GM12878 (cell line): ENCODE data around the gene USP5. TPM values are rescaled to one million over a fixed set of nuclear protein-coding genes. Genes with fewer than 3 reads are reported as not detected.

Source experiments
- ATAC-seq: fragments of 200-7000 bp; cut with Tn5 transposase; 3 replicates; pipeline ENCODE4 v1.9.1; 2020; ENCODE audit warnings: mild to moderate bottlenecking, moderate library complexity
- BruUV-seq: library from RNA; stranded (reverse); fragments of 400-500 nt; replicated peaks from 2 replicates; lab custom pipeline; 2021; lab: Mats Ljungman, UMichigan
- CTCF ChIA-PET: fragments of 300-600 bp; sonication (Branson Sonifier 250); formaldehyde crosslinking; extraction: SDS; loops from one replicate; lab custom pipeline; 2021; ENCODE audit warnings: inconsistent platforms; lab: Yijun Ruan, JAX
- POLR2A ChIA-PET: fragments of 350-600 bp; formaldehyde crosslinking; extraction: SDS; loops from one replicate; lab custom pipeline; 2021; ENCODE audit warnings: inconsistent platforms; lab: Charles Lee
- RAD21 ChIA-PET: fragments of 300-600 bp; sonication (Branson Sonifier 250); formaldehyde crosslinking; loops from one replicate; lab custom pipeline; 2023; ENCODE audit warnings: antibody characterized with exemption; ENCODE audit not compliant: unreplicated experiment; lab: Charles Lee
- SMC1A ChIA-PET: fragments of 300-600 bp; sonication (Branson Sonifier 250); formaldehyde crosslinking; loops from one replicate; lab custom pipeline; 2023; ENCODE audit not compliant: unreplicated experiment, uncharacterized antibody; lab: Charles Lee
- DNase-seq: peaks from one replicate; pipeline ENCODE4 v3.0.0-alpha.2; 2011; ENCODE audit warnings: low read depth, low spot score
- FAIRE-seq: peaks from 3 replicates; lab custom pipeline; 2011; peaks lifted over from hg19 to GRCh38; lab: Jason Lieb, UNC
- H2AFZ ChIP-seq: 2 replicates; pipeline ENCODE4 v1.6.0; 2011; ENCODE audit warnings: low read depth, low read length, control low read depth; ENCODE audit not compliant: control insufficient read depth
- H3K27ac ChIP-seq: 2 replicates; pipeline ENCODE4 v1.5.1; 2011; ENCODE audit warnings: control low read depth; ENCODE audit not compliant: control insufficient read depth, insufficient read depth
- H3K27me3 ChIP-seq, 2 experiments: replicated peaks in 1 of 2; 2 replicates each; pipeline versions ENCODE4 v1.6.0 to v1.6.1; 2011; ENCODE audit warnings: low read length in 1 of 2; ENCODE audit not compliant: control insufficient read depth in 2 of 2, insufficient read depth in 2 of 2
- H3K36me3 ChIP-seq, 2 experiments: 2 replicates each; pipeline ENCODE4 v1.5.1; 2011; ENCODE audit warnings: low read length in 1 of 2; ENCODE audit not compliant: control insufficient read depth in 2 of 2, insufficient read depth in 2 of 2
- H3K4me1 ChIP-seq: 2 replicates; pipeline ENCODE4 v1.6.1; 2011; ENCODE audit warnings: mild to moderate bottlenecking, low read length, moderate library complexity, mixed read lengths; ENCODE audit not compliant: control insufficient read depth, insufficient read depth
- H3K4me2 ChIP-seq: 2 replicates; pipeline ENCODE4 v1.6.0; 2011; ENCODE audit warnings: control low read depth; ENCODE audit not compliant: control insufficient read depth, insufficient read depth
- H3K4me3 ChIP-seq: fragments of 200-600 bp; sonication (generic); 2 replicates; pipeline ENCODE4 v1.5.1; 2016
- H3K79me2 ChIP-seq: 2 replicates; pipeline ENCODE4 v1.6.0; 2011; ENCODE audit warnings: low read length; ENCODE audit not compliant: control insufficient read depth, insufficient read depth
- H3K9ac ChIP-seq: 2 replicates; pipeline ENCODE4 v1.8.0; 2011; ENCODE audit warnings: low read length, control low read depth, mixed read lengths; ENCODE audit not compliant: control insufficient read depth, insufficient read depth
- H3K9me3 ChIP-seq: replicated peaks from 3 replicates; pipeline ENCODE4 v1.5.1; 2011; ENCODE audit warnings: mild to moderate bottlenecking, low read length; ENCODE audit not compliant: control insufficient read depth, insufficient read depth
- H4K20me1 ChIP-seq: 2 replicates; pipeline ENCODE4 v1.6.0; 2011; ENCODE audit not compliant: control insufficient read depth, insufficient read depth
- CEBPB ChIP-seq, 2 experiments: fragments of 150-350 bp in 1 of 2; IDR thresholded peaks; 2 replicates each; pipeline ENCODE4 v1.6.1; 2012 to 2014; ENCODE audit warnings: low read depth in 2 of 2, low read length in 2 of 2, borderline replicate concordance in 1 of 2, inconsistent platforms in 1 of 2
- EP300 ChIP-seq, 2 experiments: fragments of 150-350 bp in 1 of 2; IDR thresholded peaks; 2 replicates each; pipeline ENCODE4 v1.6.1; 2011 to 2012; ENCODE audit warnings: low read depth in 2 of 2, low read length in 2 of 2, borderline replicate concordance in 1 of 2, improper control_type of control experiment in 1 of 2, inconsistent platforms in 1 of 2; ENCODE audit not compliant: control insufficient read depth in 1 of 2
- LARP7 ChIP-seq: fragments of 450-650 bp; IDR thresholded peaks from 2 replicates; pipeline ENCODE4 v1.6.1; 2017; ENCODE audit warnings: mild to moderate bottlenecking
- NFYB ChIP-seq: IDR thresholded peaks from 2 replicates; pipeline ENCODE4 v1.6.1; 2011; ENCODE audit warnings: low read depth, mild to moderate bottlenecking, low read length, improper control_type of control experiment, moderate library complexity; ENCODE audit not compliant: insufficient read depth
- POLR2A ChIP-seq: IDR thresholded peaks from 2 replicates; pipeline ENCODE4 v1.6.1; 2011; ENCODE audit warnings: low read depth, mild to moderate bottlenecking, low read length
- POLR2AphosphoS2 ChIP-seq: IDR thresholded peaks from 2 replicates; pipeline ENCODE4 v1.6.1; 2011; ENCODE audit warnings: low read depth, mild to moderate bottlenecking, low read length, improper control_type of control experiment, moderate library complexity
- RELA ChIP-seq: fragments of 450-650 bp; IDR thresholded peaks from 2 replicates; pipeline ENCODE4 v1.8.0; 2014; ENCODE audit warnings: borderline replicate concordance; ENCODE audit not compliant: partially characterized antibody
- RUNX3 ChIP-seq: IDR thresholded peaks from 2 replicates; pipeline ENCODE4 v1.6.1; 2012; ENCODE audit warnings: low read length, inconsistent platforms
- WGBS: methylation state at CpG from one replicate; pipeline ENCODE4 v1.1.6; 2016; ENCODE audit warnings: low lambda C conversion rate; ENCODE audit not compliant: insufficient replicate concordance, insufficient coverage; ENCODE audit errors: missing lambda C conversion rate; 5-methylcytosine and 5-hydroxymethylcytosine counted together
- in situ Hi-C: fragments of 300-500 bp; cut with MboI; formaldehyde crosslinking; loops from 9 replicates; pipeline ENCODE4 v1.14.3; 2018; ENCODE audit warnings: mixed read lengths
- intact Hi-C: fragments of 100-400 bp; cut with micrococcal nuclease; formaldehyde crosslinking; loops from one replicate; pipeline ENCODE4 v1.14.2; 2022; ENCODE audit not compliant: unreplicated experiment
- polyA plus RNA-seq, 11 experiments: library from polyadenylated mRNA; depleted of rRNA in 4 of 11; unstranded in 6 of 11; stranded (reverse) in 5 of 11; fragments of >200 nt; fragmentation: Nextera tagmentation in 4 of 11; fragmentation: Illumina TruSeq in 1 of 11; extraction: Ambion mirVana in 4 of 11; extraction: Trizol in 1 of 11; gene quantifications; 1 replicate in 1 of 11; 2 replicates in 10 of 11; pipeline versions ENCODE4 v1.2.1 to v1.2.3, GENCODE V29; 2011 to 2016; ENCODE audit warnings: inconsistent platforms in 2 of 11, missing spikeins in 2 of 11, low read depth in 1 of 11
- total RNA-seq, 4 experiments: library from RNA; depleted of rRNA in 3 of 4; stranded (reverse); fragments of >200 nt in 3 of 4; fragmentation: Illumina TruSeq in 1 of 4; extraction: Trizol in 1 of 4; gene quantifications; 2 replicates each; pipeline versions ENCODE4 v1.2.1 to v1.2.3, GENCODE V29; 2013 to 2021
- TF ChIP-seq, protein P1 (sequence below): fragments of 450-650 bp; IDR thresholded peaks from 2 replicates; pipeline ENCODE4 v1.6.1; 2018; ENCODE audit warnings: borderline replicate concordance, mild to moderate bottlenecking; ENCODE audit not compliant: partially characterized antibody

The USP5 gene
- total and polyA plus RNA-seq, 10 of the 15 experiments (the other 5 are each of a cell fraction or from before 2014, with no cell fraction given): 2.5 to 124 (median 74.6) TPM

DNA sequence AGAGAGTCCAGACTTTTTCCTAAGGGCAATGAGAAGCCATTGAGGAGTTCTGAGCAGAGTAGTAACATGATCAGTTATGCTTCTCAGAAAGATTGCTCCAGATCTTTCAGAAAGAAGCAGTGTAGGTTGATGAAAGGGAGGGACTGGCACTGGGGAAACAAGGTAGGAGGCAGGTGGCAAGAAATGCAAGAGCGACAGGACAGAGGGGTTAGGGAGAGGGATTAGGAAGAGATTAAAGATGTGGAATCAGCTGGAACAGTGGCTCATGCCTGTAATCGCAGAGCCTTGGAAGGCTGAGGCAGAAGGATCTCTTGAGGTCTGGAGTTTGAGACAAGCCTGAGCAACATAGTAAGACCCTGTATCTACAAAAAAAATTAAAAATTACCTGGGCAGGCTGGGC, 4.3 kb upstream of the USP5 start:
- H4K20me1 ChIP-seq: no peaks in the 10 kb centered on the region
- H3K27ac ChIP-seq: no peak overlapping the region
- no TSS peak for BruUV-seq
- WGBS: 89% methylated on average over 2 of the region's 2 CpGs
- in situ Hi-C loops: no loop called here
- ChIA-PET POLR2A (interaction anchor here (1.8 kb wide), 1 partner anchor 11 kb away, joined by 4 read pairs; no protein-coding TSS in a partner anchor), CTCF (interaction anchor here (2.1 to 9.9 kb wide), 3 partner anchors 14 to 21 kb away, joined by 5 to 173 read pairs (median 72); partner anchors contain the start of genes SPSB2 and TPI1)
- H3K4me1 ChIP-seq: peaks cover 19% of the 10 kb centered on the region
- no peaks in the 10 kb centered on the region for H3K27me3 ChIP-seq
- peaks cover 23% of the 10 kb centered on the region for H3K79me2 ChIP-seq
- H3K9me3 ChIP-seq: no peaks in the 10 kb centered on the region
- H2AFZ ChIP-seq: no peak overlapping the region
- FAIRE-seq: no peak
- peaks cover 0 to 11% of the 10 kb centered on the region in 2 experiments; a peak in 3 of 4 replicates for H3K36me3 ChIP-seq
- TF ChIP-seq POLR2A (no peak), POLR2AphosphoS2 (no peak), NFYB (no peak), EP300 (IDR thresholded peaks at IDR 0.05; ENCODE audit: borderline replicate concordance in 1 of 2, control insufficient read depth in 1 of 2, low read depth in 2 of 2, low read length in 2 of 2) (no peak)
- TF ChIP-seq, all 136 proteins: peak for 0
- SMC1A ChIA-PET: interaction anchor here (1.3 kb wide), 1 partner anchor 94 kb away, joined by 3 read pairs; no protein-coding TSS in a partner anchor
- RAD21 ChIA-PET: interaction anchor here (1.2 kb wide), 1 partner anchor 22 kb away, joined by 3 read pairs; no protein-coding TSS in a partner anchor
- intact Hi-C loops: no loop called here
- H3K9ac ChIP-seq: no peak overlapping the region
- no peak overlapping the region for H3K4me3 ChIP-seq
- no peak overlapping the region for H3K4me2 ChIP-seq
- ATAC-seq (no peak), DNase-seq (no peak)

DNA sequence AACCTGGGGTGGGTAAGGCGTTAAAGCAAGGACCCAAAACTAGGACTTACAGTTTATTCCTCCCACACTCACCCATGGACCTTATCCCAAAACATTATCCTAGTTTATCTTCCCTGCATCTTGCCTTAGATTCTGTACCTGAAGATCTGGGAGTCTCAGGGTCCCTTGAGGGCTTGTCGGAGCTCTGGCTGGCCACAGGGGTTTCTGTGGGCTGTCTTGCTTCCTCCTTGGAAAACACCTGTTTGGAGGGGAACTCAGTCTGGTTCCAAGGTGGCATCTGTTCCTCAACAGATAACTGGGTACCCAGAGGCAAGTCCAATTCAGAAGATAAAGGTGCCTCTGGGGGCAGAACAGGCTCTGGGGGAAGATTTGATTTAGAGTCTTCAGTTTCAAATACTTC, 2.5 kb upstream of the USP5 start:
- H3K9ac ChIP-seq: peak overlapping the region; percentile 71; the same call in 1 of the 2 replicates
- ChIA-PET RAD21 (interaction anchor here (1.0 to 1.6 kb wide), 2 partner anchors 9 to 97 kb away, joined by 3 to 6 read pairs; partner anchors contain the start of gene GNB3), POLR2A (interaction anchor here (0.6 to 8.9 kb wide), 8 partner anchors 13 to 181 kb away, joined by 3 to 84 read pairs (median 4); partner anchors contain the start of genes SPSB2 and TPI1), SMC1A (interaction anchor here (1.4 to 5.0 kb wide), 5 partner anchors 9 to 83 kb away, joined by 3 to 22 read pairs (median 3); partner anchors contain the start of genes GNB3 and SPSB2), CTCF (interaction anchor here (0.6 to 9.9 kb wide), 7 partner anchors 10 to 469 kb away, joined by 3 to 173 read pairs (median 5); partner anchors contain the start of genes SPSB2 and TPI1)
- in situ Hi-C loops: no loop called here
- peak overlapping the region; percentile 60 for H3K4me3 ChIP-seq
- H3K79me2 ChIP-seq: peaks cover 38% of the 10 kb centered on the region
- H3K36me3 ChIP-seq: peaks cover 0 to 15% of the 10 kb centered on the region in 2 experiments; a peak in 3 of 4 replicates
- no TSS peak for BruUV-seq
- H2AFZ ChIP-seq: no peak overlapping the region
- intact Hi-C loops: no loop called here
- DNase-seq: no peak
- no peak for ATAC-seq
- peaks cover 28% of the 10 kb centered on the region for H3K4me1 ChIP-seq
- H4K20me1 ChIP-seq: no peaks in the 10 kb centered on the region
- H3K27ac ChIP-seq: peak overlapping the region; percentile 48
- no peaks in the 10 kb centered on the region for H3K9me3 ChIP-seq
- 50% methylated on average over 2 of the region's 2 CpGs for WGBS
- no peak for FAIRE-seq
- peak overlapping the region; percentile 61 for H3K4me2 ChIP-seq
- H3K27me3 ChIP-seq: no peaks in the 10 kb centered on the region
- no peak for TF ChIP-seq LARP7
- TF ChIP-seq CEBPB (IDR thresholded peaks at IDR 0.05; ENCODE audit: borderline replicate concordance in 1 of 2, low read depth in 2 of 2, low read length in 2 of 2): no peak
- peak; percentile 50 for TF ChIP-seq RELA
- TF ChIP-seq RUNX3: peak; percentile 74
- TF ChIP-seq, protein P1, sequence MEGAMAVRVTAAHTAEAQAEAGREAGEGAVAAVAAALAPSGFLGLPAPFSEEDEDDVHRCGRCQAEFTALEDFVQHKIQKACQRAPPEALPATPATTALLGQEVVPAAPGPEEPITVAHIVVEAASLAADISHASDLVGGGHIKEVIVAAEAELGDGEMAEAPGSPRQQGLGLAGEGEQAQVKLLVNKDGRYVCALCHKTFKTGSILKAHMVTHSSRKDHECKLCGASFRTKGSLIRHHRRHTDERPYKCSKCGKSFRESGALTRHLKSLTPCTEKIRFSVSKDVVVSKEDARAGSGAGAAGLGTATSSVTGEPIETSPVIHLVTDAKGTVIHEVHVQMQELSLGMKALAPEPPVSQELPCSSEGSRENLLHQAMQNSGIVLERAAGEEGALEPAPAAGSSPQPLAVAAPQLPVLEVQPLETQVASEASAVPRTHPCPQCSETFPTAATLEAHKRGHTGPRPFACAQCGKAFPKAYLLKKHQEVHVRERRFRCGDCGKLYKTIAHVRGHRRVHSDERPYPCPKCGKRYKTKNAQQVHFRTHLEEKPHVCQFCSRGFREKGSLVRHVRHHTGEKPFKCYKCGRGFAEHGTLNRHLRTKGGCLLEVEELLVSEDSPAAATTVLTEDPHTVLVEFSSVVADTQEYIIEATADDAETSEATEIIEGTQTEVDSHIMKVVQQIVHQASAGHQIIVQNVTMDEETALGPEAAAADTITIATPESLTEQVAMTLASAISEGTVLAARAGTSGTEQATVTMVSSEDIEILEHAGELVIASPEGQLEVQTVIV: no peak
